ENCODE data around the gene PPIF.

GRCh38 chr10:79301754-79302530 is 45.3 kb upstream of the PPIF start:
- TF ChIP-seq CTCF (IDR thresholded peaks at IDR 0.05 in 4 of 5, conservative IDR thresholded peaks at IDR 0.05 in 1 of 5), result no peak
- no peak for TF ChIP-seq POLR2A (IDR thresholded peaks at IDR 0.05)

Data from gastrocnemius medialis (tissue), 4 donors.